GM18909 (cell line): ENCODE measurements around the gene CCR7.

ENCODE experiments used
- ATAC-seq: cut with Tn5 transposase; IDR thresholded peaks from one replicate; pipeline ENCODE4 v1.9.1; 2021; ENCODE audit warnings: mild to moderate bottlenecking; ENCODE audit not compliant: unreplicated experiment, poor library complexity

Gene CCR7

DNA sequence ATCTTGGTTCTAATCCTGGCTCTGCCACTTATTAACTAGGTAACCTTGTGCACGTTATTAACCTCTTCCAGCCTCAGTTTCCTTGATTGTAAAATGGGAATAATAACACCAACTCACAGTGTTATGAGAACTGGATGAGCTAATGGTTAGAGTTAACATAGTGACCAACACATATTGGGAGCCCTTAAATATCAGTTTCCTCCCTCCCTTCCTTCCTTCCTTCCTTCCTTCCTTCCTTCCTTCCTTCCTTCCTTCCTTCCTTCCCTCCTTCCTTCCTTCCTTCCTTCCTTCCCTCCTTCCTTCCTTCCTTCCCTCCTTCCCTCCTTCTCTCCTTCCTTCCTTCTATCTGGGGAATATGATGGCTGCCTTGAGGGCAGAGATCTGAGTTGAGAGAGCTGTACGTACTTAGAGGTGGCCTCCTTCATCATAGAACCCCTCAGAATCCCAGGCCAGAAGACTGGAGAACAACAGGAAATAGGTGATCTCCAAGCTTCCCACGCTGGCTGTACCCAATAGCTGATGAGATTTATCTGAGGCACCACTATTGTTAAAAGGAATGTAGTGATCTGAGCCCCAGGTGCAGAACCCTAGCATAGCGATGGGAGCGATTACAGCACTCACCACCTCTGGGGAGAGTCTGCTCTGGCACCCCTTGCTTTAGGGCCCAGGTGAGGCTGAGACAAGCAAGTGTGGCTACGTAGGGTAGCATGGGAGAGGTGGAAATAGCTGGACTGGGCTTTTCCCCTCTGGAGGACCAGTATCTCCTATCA, 26.2 kb downstream of the CCR7 start:
- ATAC-seq, result no peak

DNA sequence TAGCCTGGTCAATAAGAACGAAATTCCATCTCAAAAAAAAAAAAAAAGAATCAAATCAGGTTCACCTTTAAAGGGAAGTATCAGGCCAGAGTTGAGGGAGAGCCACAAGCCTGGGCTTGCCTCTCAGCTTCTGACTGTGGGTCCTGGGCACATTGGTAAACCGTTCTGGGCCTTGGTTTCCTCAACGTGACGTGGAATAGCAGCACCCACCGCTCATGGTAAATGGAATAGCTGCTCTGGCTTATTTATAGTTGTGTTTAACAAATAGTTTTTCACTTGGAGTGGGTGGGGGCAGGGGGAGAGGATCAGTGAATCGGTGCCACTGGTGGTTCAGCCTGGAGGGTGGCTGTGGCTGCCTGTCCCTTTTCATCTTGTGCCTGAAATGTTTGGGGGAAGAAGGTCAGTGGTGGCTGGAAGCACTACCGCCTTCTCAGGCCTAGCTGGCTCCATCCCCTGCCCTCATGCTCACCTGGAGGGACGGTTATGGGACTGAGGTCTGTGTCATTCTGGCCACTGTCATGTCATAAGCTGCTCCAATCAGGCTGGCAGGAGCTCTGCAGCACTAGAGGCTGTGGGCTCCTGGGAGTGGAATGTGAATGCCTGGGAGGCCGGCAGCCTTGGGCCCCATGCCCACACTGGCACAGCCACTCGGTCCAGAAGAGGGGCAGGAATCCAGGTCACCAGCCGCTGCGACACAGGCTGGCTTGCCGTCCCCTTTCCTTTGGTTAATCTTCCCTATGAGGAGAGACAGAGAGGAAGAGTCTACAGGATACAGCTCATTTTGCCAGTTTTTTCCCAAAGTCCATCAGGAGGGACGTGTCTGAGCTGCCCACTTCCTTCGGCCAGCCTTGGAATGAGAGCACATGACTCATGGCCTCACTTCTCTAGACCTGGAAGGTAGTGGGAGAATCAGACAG, 27.0 kb downstream of the CCR7 start:
- ATAC-seq, result no peak

DNA sequence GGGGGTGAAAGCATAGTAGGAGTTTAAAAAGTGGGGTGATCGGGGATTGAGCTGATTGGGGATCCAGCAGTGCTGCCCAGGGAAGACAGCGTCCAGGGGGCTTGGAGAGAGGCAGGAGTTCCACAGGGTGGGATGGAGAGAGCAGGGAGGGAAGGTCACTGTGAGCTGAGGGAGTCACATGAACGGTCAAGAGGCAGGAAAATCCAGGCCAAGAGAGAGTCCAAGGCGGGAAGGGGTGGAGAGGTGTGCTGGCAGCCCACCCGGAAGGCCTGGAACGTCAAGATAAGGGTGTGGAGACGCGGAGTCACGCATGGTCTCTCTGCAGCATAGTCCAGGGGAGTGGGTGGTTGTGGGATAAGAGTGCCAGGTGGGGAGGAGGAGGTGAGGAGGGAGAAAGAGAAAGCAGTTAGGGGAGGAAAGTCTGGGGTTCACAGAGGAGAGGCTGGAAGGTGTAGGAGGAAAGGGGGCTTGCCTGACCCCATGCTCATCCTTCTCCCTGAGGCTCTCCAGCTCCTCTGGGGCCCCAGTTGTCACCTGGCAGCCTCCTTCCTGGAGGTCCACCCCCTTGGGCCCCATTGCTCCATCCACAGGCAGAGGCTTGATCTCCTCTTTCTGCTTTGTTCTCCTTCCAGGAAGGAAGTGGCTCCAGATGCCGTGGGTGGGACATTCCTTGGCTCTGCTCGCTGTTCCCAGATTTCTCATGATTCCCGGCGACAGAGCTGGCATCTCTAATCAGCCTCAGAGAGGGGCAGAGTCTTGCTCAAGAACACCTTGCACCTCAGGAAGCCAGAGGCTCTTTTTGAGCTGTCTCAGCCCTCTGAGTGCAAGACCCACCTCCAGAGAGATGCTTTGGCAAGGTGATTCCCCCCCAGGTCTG, 28.7 kb downstream of the CCR7 start:
- no peak for ATAC-seq

DNA sequence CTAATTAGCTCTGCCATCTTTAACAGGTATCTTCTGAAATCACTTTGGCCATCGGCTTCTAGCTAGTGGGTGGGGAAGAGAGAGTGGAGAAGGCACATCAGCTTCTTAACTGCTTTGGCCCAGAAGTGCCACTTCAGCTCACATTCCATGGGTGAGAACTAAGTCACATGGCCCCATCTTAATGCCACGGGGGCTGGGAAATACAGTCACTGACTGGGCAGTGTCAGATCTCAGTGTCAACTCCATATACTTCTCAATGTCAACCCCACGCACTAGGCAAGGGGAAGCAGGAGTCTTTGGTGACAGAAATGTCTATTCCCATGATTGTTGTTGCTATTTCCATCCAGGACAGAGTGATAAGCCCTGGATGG, 29.4 kb downstream of the CCR7 start:
- no peak for ATAC-seq

DNA sequence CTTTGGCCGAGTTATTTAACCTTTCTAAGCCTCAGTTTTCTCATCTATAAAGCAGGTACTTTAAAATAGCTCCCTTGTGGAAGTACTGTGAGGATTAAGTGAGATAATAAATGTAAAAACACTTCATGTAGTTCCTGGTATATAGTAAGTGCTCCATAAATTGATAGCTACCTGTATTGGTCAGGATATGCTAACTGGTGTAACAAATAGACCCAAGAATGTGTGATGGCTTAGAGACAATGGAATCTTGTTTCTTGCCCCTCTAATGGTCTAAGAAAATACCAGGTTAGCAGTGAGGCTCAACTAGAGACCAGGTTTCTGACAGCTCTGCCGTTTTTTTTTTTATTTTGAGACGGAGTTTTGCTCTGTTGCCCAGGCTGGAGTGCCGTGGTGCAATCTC, 29.8 kb downstream of the CCR7 start:
- ATAC-seq, result no peak

DNA sequence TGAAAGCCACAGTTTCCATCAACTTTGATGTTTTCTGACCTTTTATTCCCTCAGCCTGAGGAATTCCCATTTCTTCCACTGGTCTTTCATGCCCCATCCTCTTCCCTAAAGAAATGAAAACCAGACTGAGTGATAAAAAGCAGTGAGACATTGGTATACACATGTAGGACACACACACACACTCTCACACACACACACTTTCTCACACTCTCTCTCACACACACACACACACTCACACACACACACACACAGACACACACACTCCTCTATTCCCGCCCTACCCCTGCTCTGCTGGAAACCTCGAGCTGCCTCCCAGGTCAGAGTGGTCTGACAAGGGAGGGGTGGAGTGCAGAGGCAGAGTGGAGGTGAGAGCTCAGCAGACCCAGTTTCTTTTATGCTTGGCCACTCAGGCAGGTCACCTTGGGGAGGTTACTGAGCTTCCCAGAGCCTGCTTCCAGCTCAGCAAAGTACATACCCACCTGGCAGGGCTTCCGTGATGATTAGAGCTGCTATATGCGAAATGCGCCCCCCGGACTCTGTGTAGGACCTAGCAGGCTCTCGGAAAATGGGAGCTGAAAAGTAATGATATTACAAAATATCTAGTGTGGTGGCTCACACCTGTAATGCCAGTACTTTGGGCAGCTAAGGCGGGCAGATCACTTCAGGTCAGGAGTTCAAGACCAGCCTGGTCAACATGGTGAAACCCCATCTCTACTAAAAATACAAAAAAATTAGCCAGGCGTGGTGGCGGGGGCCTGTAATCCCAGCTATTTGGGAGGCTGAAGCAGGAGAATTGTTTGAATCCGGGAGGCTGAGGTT, 30.7 kb downstream of the CCR7 start:
- no peak for ATAC-seq

DNA sequence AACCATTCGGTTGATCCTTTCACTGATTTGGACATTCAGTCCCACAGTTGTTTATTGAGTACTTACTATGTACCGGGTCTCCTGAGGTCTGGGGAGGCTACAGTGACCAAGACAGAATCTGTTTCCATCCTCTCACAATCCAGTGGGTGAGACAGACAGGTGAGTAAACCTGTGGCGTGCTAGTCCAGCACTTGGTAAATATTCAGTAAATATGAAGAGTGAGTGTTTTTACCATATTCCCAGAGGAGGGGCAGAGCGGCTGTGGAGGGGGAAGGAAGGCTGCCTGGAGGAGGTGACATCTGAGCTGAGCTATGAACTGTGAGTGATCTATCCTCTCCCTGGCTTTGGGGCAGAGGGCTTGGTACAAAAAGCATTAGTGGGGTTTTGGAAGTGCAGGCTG, 31.4 kb downstream of the CCR7 start:
- ATAC-seq, result no peak

DNA sequence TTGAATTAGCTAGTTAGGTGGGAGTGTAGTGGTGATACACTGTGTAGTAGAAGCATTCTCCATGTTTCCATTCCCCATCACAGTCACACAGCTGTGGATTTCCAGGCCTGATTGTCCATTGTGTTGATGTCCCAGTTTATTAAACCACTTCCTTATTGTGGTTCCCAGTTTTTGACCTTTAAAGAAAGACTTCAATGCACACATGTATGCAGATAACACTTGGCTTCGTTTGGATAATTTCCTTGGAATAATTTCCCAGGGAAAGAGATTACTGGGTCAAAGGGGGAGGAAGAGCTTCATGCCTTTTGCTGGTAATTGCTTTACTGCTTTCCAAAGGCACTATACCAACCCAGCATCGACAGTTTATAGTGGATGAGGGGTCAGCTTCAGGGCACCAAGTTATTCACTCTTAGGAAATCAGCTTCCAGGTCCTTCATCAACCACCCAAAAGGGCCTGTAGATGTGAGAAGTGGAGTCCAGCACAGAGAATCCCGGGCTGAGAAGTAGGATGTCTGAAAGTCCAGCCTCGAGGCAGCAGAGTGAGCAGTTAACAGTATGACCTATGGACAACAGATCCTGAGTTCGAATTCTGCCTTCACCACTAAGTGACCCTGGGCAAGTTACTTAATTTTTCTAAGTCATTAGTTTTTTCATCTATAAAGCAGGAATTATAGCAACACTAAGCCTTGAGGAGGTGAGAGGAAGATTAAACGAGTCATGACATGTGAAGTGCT, 32.6 kb downstream of the CCR7 start:
- no peak for ATAC-seq

DNA sequence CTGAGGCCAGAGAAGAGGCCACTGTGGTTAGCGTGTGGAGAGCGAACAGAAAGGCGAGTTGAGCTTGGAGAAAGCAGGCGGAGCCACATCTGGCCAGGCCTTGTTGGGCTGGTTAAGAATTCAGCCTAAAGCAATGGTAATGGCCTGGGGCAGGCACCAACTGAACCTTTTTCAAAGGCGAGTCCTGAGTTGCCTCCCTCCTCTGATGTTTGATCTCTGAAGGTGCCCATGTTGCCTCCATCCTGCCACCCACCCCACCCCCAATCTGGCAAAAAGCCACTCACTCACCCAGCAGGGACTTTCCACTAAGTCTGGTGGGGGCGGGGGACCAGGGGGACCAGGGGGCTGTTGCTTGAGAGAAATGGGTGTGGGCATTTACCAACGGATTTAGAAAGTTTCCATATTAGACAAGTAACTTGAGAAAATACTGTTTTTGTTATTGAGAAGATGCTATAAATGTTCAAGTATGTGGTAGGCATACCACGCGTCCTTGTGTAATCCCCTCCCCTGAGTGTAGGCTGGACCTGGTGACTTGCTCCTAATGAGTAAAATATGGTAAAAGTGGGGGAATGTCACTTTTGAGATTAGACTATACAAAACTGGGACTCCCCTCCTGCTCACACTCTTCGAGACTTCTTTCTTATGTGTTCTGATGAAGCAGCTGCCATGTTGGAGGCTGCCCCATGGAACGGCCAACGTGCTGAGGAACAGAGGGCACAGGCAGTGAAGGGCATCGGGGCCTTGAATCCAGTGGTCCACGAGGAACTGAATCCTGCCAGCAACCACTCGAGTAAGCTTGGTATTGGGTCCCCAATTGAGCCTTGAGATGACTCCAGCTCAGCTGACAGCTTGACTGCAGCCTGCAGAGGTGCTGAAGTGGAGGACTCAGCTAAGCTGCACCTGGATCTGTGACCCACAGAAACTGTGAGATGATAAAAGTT, 34.0 kb downstream of the CCR7 start:
- ATAC-seq, result no peak

DNA sequence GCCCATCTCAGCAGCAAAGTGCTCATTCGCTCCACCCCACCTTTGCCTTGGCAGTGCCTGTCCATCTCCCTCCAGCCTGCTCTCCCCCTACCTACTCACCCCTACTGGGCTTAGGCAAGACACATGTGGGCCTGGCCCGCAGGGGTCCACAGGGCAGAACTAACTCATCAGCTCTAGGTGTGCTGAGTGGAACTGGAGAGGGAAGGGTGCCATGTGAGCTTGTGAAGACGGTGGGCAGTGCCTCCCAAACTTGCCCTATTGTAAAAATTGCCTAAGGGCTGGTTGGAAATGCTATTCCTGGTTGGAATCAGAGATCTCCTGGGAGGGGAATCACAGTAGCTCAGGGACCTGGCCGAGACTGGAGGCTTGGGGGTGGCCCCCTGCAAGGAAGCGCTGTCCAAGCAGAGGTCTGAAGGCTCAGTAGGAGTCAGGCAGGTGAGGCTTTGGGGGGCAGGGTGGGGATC, 34.7 kb downstream of the CCR7 start:
- no peak for ATAC-seq

DNA sequence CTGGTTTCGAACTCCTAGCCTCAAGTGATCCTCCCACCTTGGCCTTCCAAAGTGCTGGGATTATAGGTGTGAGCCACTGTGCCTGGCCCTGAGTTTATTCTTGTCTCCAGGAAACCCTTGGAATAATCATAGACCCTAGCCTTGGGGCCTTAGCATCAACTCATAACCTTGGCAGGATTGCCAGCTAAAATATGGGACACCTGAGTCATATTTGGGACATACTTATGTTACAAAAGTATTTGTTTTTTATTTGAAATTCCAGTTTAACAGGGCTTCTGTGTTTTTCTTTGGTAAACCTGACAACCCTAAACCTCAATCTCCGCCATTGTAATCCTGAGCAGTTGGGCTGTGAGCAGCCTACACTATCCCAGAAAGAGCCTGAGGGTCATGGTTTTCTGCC, 35.3 kb downstream of the CCR7 start:
- no peak for ATAC-seq

DNA sequence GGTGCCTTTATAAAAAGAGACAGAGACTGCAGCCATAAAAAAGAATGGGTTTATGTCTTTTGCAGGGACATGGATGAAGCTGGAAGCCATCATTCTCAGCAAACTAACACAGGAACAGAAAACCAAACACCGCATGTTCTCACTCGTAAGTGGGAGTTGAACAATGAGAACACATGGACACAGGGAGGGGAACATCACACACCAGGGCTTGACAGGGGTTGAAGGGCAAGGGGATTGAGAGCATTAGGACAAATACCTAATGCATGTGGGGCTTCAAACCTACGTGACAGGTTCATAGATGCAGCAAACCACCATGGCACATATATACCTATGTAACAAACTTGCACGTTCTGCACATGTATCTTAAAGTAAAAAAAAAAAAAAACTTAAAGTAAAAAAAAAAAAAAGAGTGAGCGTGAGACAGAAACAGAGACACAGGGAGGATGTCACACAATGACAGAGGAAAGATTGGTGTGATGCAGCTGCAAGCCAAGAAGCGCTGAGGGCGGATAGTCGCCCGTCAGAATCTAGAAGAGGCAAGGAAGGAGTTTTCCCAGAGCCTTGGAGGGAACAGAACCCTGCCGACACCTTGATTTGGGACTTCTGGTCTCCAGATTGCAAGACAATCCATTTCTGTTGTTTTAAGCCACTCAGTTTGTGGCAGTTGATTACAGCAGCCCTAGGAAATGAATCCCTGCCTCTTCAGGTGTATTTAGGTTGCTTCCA, 36.4 kb downstream of the CCR7 start:
- no peak for ATAC-seq

DNA sequence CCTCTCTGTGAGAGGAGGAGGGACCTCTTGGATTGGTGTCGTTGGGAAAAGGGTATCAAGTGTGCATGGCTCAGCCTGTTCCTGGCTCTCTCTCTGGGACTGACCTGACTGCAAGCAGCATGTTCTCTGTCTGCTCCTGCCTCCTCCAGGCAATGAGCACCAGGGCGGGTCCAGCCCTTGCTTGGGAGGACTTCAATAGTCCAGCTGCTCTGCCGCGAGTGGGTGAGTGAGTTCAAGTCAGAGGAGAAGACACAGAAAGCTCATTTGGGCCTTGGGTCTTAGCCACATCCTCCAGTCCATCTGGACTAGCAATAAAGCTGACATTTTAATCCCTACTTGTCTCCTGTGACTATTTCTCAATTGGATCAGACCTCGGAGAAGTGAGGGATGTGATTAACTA, 38.6 kb downstream of the CCR7 start:
- no peak for ATAC-seq

DNA sequence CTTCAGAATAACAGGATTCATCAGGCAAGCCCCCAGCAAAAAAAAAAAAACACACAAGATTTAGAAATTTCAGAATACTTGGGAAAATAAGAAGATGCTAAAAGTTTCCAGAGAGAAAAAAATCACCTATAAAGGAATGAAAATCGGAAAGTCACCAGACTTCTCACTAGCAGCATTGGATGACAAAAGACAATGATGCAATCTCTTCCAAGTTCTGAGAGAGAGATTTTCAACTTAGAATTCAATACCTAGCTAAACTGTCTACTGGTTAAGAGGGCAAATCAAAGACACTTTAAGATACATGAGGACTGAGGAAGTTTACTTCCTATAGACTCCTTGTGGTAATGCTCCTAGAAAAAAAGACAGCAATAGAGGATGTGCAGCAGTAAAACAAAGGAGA, 40.0 kb downstream of the CCR7 start:
- ATAC-seq, result no peak

DNA sequence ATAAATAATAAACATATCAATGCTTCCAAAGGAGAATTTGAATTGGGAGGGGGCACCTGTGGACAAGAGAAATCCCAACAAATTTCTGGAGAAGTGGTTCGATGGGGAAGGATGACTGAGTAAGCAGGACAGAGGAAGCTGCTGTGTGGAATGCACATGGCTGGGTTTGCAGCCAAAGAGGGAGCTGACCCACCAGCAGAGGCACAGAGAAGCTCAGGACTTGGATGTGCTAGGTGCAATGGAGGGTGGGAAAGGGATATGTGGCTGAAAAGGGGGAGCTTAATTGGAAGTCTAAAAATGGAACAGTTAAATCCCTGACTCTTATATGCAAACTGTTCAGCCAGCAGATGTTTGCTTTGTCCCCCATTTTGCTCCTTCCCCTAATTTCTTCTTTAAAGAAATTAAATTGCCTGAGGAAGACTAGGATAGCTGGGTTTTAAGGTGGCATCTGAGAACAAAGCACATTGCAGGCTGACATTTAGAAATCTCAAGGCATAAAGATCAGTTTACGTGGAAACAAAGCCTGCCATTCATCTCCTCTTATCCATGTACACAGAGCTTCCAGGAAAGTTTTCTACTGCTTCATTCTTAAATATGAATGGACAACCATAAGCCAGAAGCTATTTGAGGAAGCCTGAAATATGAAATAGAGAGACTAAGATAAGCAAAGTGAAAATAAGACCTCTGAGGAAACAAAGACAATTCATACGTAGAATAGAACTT, 40.9 kb downstream of the CCR7 start:
- no peak for ATAC-seq

DNA sequence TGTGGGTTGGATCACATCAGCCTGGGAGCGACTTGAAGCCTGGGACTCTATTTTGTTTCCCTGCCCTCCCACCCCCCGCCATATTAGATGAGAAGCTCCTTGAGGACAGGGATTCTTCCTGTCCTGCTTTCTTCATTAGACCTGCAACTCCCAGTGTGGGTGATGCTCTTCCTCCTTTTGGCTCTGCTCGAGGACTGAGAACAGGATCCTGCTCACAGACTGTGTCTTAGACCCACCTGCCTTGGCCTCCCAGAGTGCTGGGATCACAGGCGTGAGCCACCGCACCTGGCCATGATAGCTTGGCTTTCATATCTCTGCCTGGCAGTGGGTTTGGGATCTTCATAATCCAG, 42.3 kb downstream of the CCR7 start:
- ATAC-seq, result no peak
